Stimulated activated CD8-positive, alpha-beta memory T cell treated with anti-CD3 and anti-CD28 coated beads, Interleukin-12 subunit alpha, Interleukin-12 subunit beta, amount 100 ng/mL, for 24 hours (primary cell): ENCODE data around the gene FMNL3.
"Not testable (repeated sequence)": the region's sequence is repeated elsewhere in the genome, so short reads cannot be mapped to it uniquely, and the experiment has no call there.

Source experiments
- DNase-seq: peaks from one replicate; pipeline ENCODE4 v3.0.0-alpha.2; 2020; ENCODE audit errors: extremely low read depth

FMNL3 gene, protein sequence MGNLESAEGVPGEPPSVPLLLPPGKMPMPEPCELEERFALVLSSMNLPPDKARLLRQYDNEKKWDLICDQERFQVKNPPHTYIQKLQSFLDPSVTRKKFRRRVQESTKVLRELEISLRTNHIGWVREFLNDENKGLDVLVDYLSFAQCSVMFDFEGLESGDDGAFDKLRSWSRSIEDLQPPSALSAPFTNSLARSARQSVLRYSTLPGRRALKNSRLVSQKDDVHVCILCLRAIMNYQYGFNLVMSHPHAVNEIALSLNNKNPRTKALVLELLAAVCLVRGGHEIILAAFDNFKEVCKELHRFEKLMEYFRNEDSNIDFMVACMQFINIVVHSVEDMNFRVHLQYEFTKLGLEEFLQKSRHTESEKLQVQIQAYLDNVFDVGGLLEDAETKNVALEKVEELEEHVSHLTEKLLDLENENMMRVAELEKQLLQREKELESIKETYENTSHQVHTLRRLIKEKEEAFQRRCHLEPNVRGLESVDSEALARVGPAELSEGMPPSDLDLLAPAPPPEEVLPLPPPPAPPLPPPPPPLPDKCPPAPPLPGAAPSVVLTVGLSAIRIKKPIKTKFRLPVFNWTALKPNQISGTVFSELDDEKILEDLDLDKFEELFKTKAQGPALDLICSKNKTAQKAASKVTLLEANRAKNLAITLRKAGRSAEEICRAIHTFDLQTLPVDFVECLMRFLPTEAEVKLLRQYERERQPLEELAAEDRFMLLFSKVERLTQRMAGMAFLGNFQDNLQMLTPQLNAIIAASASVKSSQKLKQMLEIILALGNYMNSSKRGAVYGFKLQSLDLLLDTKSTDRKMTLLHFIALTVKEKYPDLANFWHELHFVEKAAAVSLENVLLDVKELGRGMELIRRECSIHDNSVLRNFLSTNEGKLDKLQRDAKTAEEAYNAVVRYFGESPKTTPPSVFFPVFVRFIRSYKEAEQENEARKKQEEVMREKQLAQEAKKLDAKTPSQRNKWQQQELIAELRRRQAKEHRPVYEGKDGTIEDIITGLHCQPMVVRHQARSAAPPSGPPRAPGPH

DNA sequence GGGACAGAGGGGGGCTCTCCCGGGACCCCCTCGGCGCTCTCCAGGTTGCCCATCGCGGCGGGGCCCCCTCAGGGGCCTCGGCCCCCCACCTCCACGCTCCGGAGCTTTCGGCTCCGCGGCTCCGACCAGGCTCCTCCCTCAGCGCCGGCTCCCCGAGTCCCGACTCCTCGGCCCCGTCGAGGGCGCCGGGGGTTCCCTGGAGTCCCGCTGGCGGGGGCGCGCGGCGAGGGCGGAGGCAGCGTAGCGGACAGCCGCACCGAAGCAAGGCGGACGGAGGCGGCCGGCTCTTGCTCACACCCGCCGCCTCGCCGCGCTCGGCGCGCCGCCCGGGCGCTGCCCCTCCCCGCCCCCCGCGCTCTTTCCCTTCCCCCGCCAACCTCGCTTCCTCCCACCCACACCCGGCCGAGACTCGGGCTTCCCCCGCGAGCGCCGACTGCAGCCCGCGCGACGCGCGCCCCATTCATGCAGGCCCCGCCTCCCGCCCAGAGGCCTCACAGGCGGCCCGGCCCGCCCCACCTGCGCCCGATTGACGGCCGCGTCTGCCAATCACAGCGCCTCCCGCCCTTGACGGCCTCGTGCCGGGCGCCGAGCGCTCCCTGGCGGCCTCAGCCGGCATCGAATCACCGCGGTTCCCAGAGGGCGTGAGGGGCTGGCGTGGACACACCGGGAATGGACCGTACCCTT, at the start of gene FMNL3:
Gene FMNL3, minus strand, starts transcription at position 278 of the 684 bp plus-strand sequence. Its CDS starts 225 bp downstream, at position 53.
- peak; percentile 97 for DNase-seq

DNA sequence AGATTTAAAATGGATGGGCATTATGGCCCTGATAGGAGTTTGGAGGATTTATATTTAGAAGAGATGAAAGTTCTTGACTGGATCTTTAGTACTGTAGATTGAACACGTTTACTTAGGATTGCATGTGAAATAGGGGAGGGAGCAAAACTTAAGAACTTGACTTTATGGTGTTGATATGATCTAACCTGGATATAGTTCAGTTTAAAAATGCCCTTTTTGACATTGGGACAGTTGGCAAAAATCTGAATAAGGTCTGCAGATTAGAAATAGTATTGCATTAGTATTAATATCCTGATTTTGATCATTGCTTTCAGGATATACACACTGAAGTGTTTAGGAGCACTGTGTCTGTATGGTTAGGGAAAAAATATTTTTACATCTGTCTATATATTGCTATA, 43.8 kb upstream of the FMNL3 start:
- DNase-seq: no peak

DNA sequence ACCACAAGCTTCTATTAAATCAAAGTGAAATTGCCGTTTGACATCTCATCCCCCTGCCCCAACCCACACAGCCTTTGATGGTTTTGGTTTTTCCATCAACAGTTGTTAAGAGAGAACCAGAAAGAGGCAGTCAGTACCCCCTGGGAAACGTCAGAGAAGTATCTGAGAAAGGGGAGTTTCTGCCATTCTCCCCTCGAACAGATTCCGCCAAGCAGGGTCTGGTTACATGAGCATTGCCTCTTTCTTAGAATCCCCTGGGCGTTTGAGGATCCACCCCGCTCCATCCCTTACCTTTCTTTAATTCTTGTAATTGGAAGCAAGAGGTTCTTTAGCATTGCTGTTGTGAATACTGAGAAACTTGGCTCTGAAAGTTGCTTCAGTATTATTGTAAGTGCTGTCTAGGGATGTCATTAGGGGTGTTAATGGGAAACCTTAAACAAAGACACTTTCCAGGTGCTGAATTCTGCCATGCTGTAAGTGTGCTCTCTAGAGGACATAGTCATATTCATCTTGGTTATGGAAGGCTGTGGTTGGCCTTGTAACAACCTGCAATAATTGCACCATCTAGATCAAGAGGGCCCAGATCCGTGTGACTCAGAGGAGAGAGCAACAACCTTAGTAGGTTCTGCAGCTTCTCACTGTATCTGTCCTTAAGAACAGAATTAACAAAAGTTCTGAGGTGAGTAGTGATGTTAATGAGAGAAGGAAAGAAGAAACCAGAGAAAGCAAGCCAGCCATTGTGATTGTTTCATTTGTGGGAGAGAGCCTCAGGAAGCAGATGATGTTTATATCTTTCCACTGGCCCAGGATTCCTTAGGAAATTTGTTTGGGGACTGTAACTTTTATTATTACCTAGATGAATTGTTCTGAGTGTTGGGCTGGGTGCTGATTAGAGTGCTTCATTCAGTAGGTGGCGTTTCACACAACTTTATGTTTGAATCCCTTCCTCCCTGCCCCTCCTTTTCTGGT, 43.1 kb upstream of the FMNL3 start:
- peak; percentile 16 for DNase-seq

DNA sequence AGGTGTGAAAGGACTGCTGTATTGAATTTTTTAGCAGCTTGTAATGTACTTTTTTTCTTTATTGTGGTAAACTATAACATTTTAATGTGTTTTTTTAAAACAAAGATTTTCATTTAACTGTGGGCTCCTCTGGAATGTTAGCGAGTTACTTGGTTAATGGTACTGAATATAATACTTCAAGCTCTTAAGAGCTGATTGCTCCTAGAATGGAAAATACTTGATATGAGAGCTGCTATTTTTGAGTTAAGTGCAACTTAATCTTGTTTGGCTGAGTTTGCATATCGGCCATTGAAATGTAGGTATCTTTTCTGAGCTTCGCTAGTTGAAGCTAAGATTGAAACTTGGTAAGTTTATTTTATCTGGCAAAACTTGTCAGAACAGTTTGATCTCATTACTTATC, 41.6 kb upstream of the FMNL3 start:
- DNase-seq: no peak

DNA sequence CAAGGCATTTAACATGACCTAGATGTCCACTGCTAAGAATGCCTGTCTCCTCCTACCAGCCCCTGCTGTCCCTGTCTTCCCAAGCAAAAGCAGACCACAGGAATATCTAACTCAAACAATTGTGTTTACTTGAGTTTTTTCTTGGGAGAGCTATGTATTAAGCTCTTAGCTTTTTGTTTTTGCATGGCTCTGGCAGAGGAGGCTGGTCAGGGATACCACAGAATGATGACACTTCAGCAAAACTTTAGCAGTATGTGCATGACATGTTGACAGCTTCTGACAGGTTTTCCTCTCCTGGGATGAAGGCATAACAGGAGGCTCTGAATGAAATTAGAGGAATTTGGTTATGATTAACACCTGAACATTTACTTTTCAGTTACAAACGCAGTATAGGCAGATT, 41.1 kb upstream of the FMNL3 start:
- DNase-seq: no peak

DNA sequence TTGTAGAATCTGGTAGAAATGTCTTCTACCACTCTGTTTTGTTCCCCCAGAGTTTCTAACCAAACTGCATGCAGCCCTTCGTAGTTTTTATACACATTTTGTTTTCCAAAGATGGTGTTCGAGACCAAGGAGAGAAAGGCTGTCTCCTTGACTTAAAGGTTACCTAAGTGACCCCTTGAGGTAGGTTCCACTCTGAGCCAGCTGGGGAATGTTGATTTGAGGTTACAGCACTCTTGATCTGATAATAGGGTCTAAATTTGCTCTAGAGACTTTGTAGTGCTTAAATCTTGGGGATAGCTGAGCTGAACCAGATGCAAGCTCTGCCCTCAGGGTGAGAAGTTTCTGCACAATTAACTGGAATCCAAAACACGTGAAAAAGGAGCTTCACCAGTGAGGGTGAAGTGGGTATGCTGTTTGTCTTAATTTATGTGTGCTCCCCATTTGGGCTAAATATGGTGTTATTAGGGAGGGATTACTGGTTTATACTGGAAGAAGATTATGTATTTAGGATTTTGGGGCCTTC, 37.2 kb upstream of the FMNL3 start:
- no peak for DNase-seq

DNA sequence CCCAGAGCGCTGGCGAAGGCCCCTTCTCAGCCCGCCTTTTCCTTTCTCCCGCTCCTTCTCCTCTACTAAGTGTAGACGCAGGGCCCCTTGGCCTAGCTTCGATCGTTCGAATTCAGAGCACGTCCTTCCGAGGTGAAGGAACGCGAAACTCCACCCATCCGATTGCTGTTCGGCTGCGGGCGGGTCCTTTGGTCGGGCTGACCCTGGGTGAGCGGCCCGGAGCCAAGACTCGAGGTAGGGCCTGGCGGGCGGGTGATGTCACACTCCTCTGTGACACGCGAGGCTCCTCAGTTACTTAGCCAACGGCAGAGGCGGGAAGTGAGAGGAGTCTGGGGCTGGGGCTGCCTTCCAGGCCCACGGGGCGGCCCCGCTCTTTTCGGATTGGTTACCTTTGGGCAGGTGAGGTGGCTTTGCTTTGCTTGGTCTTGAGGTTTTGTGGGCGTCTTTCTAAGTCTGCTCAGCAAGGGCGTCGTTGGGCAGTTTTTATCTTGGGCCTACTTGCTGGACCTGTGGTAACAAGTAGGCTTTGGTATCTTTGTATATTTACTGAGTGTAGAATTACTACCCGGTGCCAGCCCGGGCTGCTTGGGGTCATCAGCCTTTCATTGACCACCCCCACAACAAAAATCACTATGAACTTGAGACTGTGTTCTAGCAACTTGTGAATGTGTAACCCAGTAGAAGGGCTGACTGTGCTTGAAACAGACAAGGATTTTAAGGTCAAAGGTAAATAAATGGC, 34.8 kb upstream of the FMNL3 start:
- peak; percentile 68 for DNase-seq

DNA sequence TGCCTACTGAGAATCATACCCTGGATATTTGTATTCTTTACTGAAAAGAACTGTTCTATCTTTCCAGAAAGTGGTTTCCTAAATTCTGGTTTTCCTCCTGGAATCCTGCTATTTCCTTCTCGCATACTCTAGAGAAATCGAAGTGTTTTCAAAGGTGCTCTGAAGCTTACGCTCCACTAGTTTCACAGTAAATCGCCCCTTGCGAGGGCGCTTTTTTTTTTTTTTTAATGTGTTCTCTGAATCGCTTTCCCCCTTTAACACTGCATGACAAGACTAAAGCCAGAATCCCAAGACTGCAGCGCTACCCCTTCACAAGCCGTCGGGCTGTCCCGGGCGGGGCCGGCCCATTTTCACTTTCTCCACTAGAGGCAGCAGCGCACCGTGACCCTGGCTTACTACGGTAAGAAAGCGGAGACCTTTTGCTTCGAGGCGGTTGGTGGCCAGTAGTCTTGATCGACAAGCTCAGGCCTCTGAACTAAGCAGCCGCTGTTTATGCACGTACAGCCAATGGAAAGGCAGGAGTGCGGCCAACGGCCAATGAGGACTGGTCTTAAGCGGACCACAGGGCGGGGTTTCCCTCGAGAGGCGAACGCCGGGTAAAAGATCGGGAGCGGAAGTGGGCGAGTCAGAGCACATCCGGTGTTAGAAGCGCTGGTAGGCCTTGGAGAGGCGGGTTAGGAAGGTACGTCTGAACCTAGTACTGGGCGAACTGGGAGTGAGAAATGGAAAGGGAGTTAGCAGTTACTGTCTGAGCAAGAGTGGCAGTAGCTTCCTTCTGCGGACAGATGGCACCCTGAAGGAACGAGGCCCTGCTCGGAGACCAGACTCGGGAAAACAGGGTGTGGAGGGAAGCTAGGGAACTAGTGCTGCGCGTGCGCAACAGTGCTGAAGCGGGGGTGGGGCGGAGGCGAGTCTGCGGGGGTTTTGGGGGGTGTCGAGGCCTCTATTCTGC, 34.0 kb upstream of the FMNL3 start, which contains the start of gene TMBIM6:
Gene TMBIM6, plus strand, starts transcription at position 628 of the 952 bp plus-strand sequence. CDS start 10,937 bp downstream, outside the sequence.
- DNase-seq: peak; percentile 96

DNA sequence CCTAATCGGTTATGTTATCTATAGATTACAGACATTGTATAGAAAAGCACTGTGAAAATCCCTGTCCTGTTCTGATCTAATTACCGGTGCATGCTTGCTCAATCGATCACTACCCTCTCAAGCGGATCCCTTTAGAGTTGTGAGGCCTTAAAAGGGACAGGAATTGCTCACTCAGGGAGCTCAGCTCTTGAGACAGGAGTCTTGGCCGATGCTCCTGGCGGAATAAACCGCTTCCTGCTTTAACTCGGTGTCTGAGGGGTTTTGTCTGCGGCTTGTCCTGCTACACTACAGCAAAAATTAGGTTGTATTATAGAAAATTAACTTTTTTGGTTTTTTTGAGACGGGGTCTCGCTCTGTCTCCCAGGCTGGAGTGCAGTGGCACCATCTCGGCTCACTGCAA, 33.1 kb upstream of the FMNL3 start:
- not testable (repeated sequence) for DNase-seq

DNA sequence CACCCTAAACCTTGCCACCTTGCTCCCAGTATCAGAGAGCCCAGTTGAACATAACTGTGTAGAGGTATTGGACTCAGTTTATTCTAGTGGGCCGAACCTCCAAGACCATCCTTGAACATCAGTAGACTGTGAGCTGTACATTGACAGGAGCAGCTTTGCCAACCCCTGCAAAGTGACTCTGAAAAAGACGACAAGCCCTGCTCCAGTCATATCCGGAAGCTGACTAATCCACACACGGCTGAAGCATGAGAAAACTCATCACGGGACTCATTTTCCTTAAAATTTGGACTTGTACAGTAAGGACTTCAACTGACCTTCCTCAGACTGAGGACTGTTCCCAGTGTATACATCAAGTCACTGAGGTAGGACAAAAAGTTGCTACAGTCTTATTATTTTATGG, 31.5 kb upstream of the FMNL3 start:
- DNase-seq: not testable (repeated sequence)

DNA sequence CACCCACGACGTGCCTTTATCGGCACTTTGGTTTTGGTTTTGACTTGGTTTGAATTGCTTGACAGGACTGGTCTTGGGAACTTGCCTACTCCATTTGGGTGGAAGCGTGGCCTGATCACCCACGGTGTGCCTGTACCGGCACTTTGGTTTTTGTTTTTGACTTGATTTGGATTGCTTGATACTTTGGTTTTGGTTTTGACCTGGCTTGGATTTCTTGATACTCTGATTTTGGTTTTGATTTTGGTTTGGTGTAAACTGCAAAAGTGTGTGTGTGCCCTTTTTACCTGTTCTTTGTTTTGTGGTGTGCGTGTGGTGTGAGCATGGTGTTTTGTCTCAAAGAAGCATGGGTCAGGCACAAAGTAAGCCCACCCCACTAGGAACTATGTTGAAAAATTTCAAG, 27.7 kb upstream of the FMNL3 start:
- not testable (repeated sequence) for DNase-seq

DNA sequence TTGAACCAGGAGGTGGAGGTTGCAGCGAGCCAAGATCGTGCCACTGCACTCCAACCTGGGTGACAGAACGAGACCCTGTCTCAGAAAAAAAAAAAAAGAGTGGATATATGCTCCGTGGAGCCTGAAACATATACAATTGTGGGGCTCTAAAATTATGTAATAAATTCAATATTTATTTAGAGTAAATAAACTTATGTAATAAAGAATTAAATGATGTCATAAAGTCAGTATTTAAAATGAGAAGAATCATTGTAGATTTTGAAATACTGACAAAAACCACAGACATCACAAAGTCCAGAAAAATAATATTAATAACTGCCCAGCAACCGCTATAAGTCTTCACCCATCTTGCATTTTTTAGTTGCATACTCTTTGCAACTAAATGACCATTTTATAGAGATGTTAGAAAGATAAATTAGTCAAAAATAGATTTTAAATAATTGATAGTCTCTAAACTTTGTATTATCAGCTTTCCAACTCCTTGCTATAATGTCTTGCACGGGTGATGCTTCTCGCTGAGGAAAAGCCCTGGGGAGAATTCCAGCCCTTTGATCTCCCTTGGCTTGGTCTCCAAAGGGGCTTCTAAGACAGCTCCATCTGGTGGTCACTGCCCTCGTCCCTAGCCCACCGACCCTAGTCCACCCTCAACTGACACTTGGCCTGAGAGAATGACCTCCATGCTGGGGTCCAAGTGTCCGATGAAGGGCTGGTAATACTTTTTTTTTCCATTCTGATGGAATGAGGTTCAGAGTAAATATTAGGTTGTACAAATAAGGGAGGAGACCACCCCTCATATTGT, 26.2 kb upstream of the FMNL3 start:
- DNase-seq: no peak

DNA sequence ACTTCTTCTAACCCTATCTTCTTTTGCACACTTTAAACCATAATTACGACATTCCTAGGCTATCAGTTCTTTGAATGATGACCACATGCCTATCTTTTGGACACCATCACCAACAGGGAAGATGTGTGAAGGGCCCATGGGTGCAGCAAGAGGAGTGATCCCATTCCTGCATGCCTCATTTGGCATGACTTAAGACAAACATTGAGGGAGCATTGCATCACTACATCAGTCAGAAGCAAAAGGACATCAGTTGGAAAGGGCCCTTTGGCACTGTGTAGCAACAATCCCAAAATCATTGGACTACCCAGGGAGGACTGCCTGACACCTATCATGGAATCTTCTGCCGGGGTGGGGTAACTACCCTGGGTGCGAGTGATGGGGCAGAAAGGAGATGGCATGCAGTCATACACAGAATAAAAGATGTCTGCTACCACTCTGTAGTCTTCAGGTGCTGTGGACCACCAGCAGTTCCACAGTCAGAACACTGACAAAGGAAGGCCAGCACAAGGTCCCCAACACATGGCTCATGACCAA, 23.4 kb upstream of the FMNL3 start:
- no peak for DNase-seq

DNA sequence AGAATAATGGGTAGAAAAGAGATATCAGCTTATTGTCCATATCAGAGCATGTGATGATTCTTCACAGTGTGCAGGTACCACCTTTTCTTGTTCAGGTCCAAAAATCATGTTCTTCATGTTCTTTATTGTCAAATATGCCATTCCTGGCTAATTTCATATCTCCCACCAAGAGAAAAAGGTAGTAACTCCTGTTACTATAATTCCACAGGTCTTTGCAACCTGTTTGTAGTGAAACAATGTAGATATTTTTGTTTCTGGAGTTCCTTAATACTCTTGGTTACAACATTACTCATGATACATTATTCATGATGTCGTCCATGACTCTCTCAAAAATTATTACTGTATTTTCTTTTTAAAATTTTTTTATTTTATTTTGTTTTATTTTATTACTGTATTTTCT, 22.8 kb upstream of the FMNL3 start:
- no peak for DNase-seq

DNA sequence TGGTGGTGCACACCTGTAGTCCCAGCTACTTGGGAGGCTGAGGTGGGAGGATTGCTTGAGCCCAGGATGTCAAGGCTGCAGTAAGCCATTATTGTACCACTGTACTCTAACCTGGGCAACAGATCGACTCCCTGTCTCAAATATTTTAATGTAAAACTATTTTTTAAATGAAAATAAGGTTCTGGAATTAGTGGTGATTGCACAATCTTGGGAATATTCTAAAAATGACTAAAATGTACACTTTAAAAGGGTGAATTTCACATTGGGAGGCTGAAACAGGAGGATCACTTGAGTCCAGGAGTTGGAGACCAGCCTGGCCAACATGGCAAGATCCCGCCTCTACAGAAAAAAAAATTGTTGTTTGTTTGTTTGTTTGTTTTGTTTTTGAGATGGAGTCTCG, 21.2 kb upstream of the FMNL3 start:
- DNase-seq: no peak

DNA sequence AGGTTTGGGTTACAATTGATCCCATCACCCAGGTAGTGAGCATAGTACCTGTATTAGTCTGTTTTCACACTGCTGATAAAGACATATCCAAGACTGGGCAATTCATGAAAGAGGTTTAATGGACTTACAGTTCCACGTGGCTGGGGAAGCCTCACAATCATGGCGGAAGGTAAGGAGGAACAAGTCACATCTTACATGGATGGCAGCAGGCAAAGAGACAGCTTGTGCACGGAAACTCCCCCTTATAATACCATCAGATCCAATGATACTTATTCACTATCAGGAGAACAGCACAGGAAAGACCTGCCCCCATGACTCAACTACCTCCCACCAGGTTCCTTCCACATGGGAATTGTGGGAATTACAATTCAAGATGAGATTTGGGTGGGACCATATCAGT, 14.2 kb upstream of the FMNL3 start:
- not testable (repeated sequence) for DNase-seq

DNA sequence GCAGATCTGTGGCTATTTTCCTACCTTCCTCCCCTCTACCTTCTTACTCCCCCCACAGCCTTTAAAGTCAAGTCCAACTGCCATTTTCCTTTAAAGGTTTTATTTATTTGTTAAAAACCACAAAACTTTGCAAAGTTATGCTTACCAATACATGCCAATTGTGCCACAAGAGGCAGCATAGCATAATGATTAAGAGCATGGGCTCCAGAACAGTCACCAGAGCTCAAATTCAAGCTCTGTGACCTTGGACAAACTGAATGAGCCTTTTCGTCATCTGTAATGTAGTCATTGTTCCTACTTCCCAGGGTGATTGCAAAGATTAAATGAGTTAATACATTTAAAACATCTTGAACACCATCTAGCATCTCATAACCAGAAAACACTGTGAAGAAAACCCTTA, 13.0 kb upstream of the FMNL3 start:
- DNase-seq: no peak
